ENCODE measurements around the gene STK11.

DNA sequence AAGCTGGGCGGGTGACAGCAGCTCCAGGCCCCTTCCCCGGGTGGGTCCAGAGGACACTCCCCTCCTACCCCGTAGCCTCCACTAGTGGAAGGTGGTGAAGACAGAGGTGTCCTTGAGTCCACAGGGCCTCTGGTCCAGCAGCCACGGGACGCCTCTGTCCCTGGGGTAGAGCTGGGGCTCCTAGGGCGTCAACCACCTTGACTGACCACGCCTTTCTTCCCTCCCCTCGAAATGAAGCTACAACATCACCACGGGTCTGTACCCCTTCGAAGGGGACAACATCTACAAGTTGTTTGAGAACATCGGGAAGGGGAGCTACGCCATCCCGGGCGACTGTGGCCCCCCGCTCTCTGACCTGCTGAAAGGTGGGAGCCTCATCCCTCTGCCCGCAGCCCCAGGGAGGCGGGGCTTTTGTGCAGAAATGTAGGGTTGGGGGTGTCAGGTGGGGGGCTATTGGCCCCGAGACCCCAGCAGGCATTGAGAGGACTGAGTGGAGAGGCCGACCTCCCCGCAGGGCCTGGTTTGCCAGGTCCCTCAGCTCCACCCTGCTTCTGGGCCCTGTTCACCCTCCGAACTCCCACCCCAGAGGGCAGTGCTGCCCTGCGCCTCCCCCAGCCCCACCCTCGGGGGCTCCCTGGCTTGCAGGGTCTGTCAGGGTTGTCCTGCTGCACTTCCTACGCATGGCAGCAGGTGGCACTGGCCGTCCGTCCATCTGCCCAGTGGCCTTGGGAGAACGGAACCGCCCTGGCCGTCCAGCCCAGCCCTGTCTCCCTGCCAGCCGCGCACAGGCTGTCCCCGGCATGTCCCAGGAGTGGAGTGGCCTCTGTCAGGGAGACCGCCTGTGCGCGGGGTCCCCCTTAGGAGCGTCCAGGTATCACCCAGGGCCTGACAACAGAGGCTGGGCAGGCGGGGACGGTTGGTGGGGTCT lies 15.7 kb downstream of the STK11 start:
- peak; percentile 43 for TF ChIP-seq SMC3 (IDR thresholded peaks at IDR 0.05; ENCODE audit: low read depth, low read length)
- TF ChIP-seq, protein P1, sequence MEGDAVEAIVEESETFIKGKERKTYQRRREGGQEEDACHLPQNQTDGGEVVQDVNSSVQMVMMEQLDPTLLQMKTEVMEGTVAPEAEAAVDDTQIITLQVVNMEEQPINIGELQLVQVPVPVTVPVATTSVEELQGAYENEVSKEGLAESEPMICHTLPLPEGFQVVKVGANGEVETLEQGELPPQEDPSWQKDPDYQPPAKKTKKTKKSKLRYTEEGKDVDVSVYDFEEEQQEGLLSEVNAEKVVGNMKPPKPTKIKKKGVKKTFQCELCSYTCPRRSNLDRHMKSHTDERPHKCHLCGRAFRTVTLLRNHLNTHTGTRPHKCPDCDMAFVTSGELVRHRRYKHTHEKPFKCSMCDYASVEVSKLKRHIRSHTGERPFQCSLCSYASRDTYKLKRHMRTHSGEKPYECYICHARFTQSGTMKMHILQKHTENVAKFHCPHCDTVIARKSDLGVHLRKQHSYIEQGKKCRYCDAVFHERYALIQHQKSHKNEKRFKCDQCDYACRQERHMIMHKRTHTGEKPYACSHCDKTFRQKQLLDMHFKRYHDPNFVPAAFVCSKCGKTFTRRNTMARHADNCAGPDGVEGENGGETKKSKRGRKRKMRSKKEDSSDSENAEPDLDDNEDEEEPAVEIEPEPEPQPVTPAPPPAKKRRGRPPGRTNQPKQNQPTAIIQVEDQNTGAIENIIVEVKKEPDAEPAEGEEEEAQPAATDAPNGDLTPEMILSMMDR (conservative IDR thresholded peaks at IDR 0.05; ENCODE audit: low read depth, low read length): peak; percentile 62
- TF ChIP-seq, protein P2, sequence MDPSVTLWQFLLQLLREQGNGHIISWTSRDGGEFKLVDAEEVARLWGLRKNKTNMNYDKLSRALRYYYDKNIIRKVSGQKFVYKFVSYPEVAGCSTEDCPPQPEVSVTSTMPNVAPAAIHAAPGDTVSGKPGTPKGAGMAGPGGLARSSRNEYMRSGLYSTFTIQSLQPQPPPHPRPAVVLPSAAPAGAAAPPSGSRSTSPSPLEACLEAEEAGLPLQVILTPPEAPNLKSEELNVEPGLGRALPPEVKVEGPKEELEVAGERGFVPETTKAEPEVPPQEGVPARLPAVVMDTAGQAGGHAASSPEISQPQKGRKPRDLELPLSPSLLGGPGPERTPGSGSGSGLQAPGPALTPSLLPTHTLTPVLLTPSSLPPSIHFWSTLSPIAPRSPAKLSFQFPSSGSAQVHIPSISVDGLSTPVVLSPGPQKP (IDR thresholded peaks at IDR 0.05; ENCODE audit: borderline replicate concordance, low read depth, low read length): no peak

Data from IMR-90 (cell line).